Astrocyte (in vitro differentiated cells and primary cell): ENCODE measurements around the gene HEG1. TPM values are rescaled to one million over a fixed set of nuclear protein-coding genes. Genes with fewer than 3 reads are reported as not detected.

Experiments
- DNase-seq: peaks from one replicate; pipeline ENCODE4 v3.0.0-alpha.2; 2010; ENCODE audit warnings: low read depth
- FAIRE-seq: peaks from 2 replicates; lab custom pipeline; 2011; peaks lifted over from hg19 to GRCh38; lab: Jason Lieb, UNC
- H2AFZ ChIP-seq: 2 replicates; pipeline ENCODE4 v1.6.0; 2012; ENCODE audit warnings: low read depth, low read length, inconsistent platforms
- H3K27ac ChIP-seq: 2 replicates; pipeline ENCODE4 v1.5.1; 2011; ENCODE audit warnings: low read depth, low read length, inconsistent platforms
- H3K27me3 ChIP-seq: 2 replicates; pipeline ENCODE4 v1.6.0; 2011; ENCODE audit warnings: low read length, inconsistent platforms; ENCODE audit not compliant: insufficient read depth
- H3K36me3 ChIP-seq: 2 replicates; pipeline ENCODE4 v1.5.1; 2011; ENCODE audit warnings: low read length, inconsistent platforms; ENCODE audit not compliant: insufficient read depth
- H3K4me1 ChIP-seq: 2 replicates; pipeline ENCODE4 v1.5.1; 2011; ENCODE audit warnings: low read length, inconsistent platforms; ENCODE audit not compliant: insufficient read depth
- H3K4me2 ChIP-seq: 2 replicates; pipeline ENCODE4 v1.6.0; 2012; ENCODE audit warnings: low read length, inconsistent platforms
- H3K4me3 ChIP-seq: 2 replicates; pipeline ENCODE4 v1.5.1; 2011; ENCODE audit warnings: low read depth, mild to moderate bottlenecking, low read length, inconsistent platforms; ENCODE audit not compliant: insufficient read depth
- H3K79me2 ChIP-seq: 2 replicates; pipeline ENCODE4 v1.6.0; 2012; ENCODE audit warnings: mild to moderate bottlenecking, low read length, inconsistent platforms; ENCODE audit not compliant: insufficient read depth
- H3K9ac ChIP-seq: 2 replicates; pipeline ENCODE4 v1.6.0; 2012; ENCODE audit warnings: mild to moderate bottlenecking, low read length, inconsistent platforms
- H3K9me3 ChIP-seq: 2 replicates; pipeline ENCODE4 v1.5.1; 2012; ENCODE audit warnings: low read depth, mild to moderate bottlenecking, low read length, inconsistent platforms; ENCODE audit not compliant: insufficient read depth
- H4K20me1 ChIP-seq: 2 replicates; pipeline ENCODE4 v1.6.0; 2012; ENCODE audit warnings: low read length, inconsistent platforms; ENCODE audit not compliant: insufficient read depth
- H3K27ac Mint-ChIP-seq: one replicate; pipeline ENCODE4 v1.8.0; 2021; ENCODE audit warnings: mild to moderate bottlenecking, mixed read lengths; ENCODE audit not compliant: unreplicated experiment
- H3K27me3 Mint-ChIP-seq: one replicate; pipeline ENCODE4 v1.8.0; 2021; ENCODE audit warnings: low read depth, mixed read lengths; ENCODE audit not compliant: unreplicated experiment
- H3K36me3 Mint-ChIP-seq: one replicate; pipeline ENCODE4 v1.8.0; 2021; ENCODE audit warnings: low read depth, mixed read lengths; ENCODE audit not compliant: unreplicated experiment
- H3K4me1 Mint-ChIP-seq: one replicate; pipeline ENCODE4 v1.8.0; 2021; ENCODE audit warnings: low read depth, mixed read lengths; ENCODE audit not compliant: unreplicated experiment
- H3K4me3 Mint-ChIP-seq: one replicate; pipeline ENCODE4 v1.8.0; 2021; ENCODE audit warnings: mild to moderate bottlenecking, moderate library complexity, mixed read lengths; ENCODE audit not compliant: unreplicated experiment
- H3K9me3 Mint-ChIP-seq: one replicate; pipeline ENCODE4 v1.8.0; 2021; ENCODE audit warnings: mild to moderate bottlenecking, mixed read lengths; ENCODE audit not compliant: unreplicated experiment
- CTCF ChIP-seq: IDR thresholded peaks from 2 replicates; pipeline ENCODE4 v1.5.1; 2011; ENCODE audit warnings: low read depth, mild to moderate bottlenecking, inconsistent platforms, low read length, moderate library complexity; ENCODE audit not compliant: insufficient read depth
- EZH2 ChIP-seq: IDR thresholded peaks from 2 replicates; pipeline ENCODE4 v1.6.1; 2012; ENCODE audit warnings: mild to moderate bottlenecking, low read length, inconsistent platforms; ENCODE audit not compliant: insufficient read depth
- total RNA-seq: library from RNA; stranded (reverse); gene quantifications from 2 replicates; pipeline ENCODE4 v1.2.1, GENCODE V29; 2021

Gene HEG1
- total RNA-seq, 1 donor from 2014 or later: 65.7 TPM

DNA sequence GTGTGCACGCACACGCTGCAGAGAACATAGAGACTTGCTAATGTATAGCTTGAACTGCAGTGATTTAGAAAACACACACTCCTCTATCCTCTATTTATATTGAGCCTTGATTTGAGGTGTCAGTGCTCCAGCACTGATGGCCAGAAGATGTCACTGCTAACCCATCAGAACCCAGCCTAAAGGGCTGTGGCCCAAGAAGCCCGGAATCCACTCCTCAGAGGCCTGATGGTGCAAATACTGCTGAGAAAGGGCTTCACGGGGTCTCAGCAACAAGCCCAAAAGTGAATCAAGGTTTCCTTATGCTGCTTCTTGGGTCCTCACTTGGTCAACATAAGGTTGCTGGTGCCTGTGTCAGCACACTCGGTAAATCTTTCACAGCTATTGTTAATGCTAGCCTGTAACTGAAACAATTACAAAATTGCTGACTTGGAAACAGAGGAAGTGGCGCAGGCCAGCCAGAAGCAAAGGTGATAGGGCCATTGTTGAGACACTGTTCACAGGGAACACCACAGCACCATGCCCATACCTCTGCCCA lies 60.3 kb downstream of the HEG1 start:
- FAIRE-seq (no peak), DNase-seq (no peak)
- H3K36me3 Mint-ChIP-seq: peaks cover 30% of the 10 kb centered on the region
- Histone ChIP-seq H3K27me3 (no peaks in the 10 kb centered on the region), H4K20me1 (peaks cover 11% of the 10 kb centered on the region), H3K4me2 (no peak overlapping the region), H3K9ac (no peak overlapping the region), H3K36me3 (peaks cover 64% of the 10 kb centered on the region), H2AFZ (no peak overlapping the region), H3K4me3 (no peak overlapping the region), H3K79me2 (no peaks in the 10 kb centered on the region), H3K4me1 (no peaks in the 10 kb centered on the region), H3K9me3 (no peaks in the 10 kb centered on the region), H3K27ac (no peak overlapping the region)
- TF ChIP-seq EZH2: no peak
- TF ChIP-seq CTCF: peak; percentile 63
- H3K4me3 Mint-ChIP-seq: no peak overlapping the region
- H3K27me3 Mint-ChIP-seq: no peaks in the 10 kb centered on the region
- no peaks in the 10 kb centered on the region for H3K9me3 Mint-ChIP-seq
- peaks cover 3% of the 10 kb centered on the region for H3K4me1 Mint-ChIP-seq
- no peak overlapping the region for H3K27ac Mint-ChIP-seq

- no peak overlapping the region for H3K9ac ChIP-seq
- H3K27me3 ChIP-seq: no peaks in the 10 kb centered on the region
- FAIRE-seq (no peak), DNase-seq (no peak)
- Mint-ChIP-seq H3K9me3 (no peaks in the 10 kb centered on the region), H3K27ac (no peak overlapping the region), H3K36me3 (peaks cover 31% of the 10 kb centered on the region), H3K27me3 (no peaks in the 10 kb centered on the region), H3K4me1 (no peaks in the 10 kb centered on the region), H3K4me3 (no peak overlapping the region)
- H3K4me3 ChIP-seq: no peak overlapping the region
- TF ChIP-seq EZH2: no peak
- TF ChIP-seq CTCF: no peak
- H3K36me3 ChIP-seq: peaks cover 65% of the 10 kb centered on the region
- no peaks in the 10 kb centered on the region for H3K4me1 ChIP-seq
- H3K79me2 ChIP-seq: no peaks in the 10 kb centered on the region
- H3K27ac ChIP-seq: no peak overlapping the region
- peaks cover 5% of the 10 kb centered on the region for H4K20me1 ChIP-seq
- H3K4me2 ChIP-seq: no peak overlapping the region
- H3K9me3 ChIP-seq: no peaks in the 10 kb centered on the region
- no peak overlapping the region for H2AFZ ChIP-seq
Measured at GRCh38 chr3:124993466-124993865, 62.3 kb downstream of the HEG1 start.

GRCh38 chr3:124992041-124992440 lies 63.8 kb downstream of the HEG1 start:
- no peaks in the 10 kb centered on the region for H3K79me2 ChIP-seq
- H3K36me3 ChIP-seq: peaks cover 58% of the 10 kb centered on the region
- H3K4me1 ChIP-seq: no peaks in the 10 kb centered on the region
- peaks cover 5% of the 10 kb centered on the region for H4K20me1 ChIP-seq
- Mint-ChIP-seq H3K36me3 (peaks cover 22% of the 10 kb centered on the region), H3K4me3 (no peak overlapping the region), H3K27ac (no peak overlapping the region), H3K27me3 (no peaks in the 10 kb centered on the region), H3K4me1 (no peaks in the 10 kb centered on the region), H3K9me3 (no peaks in the 10 kb centered on the region)
- no peak overlapping the region for H2AFZ ChIP-seq
- no peak overlapping the region for H3K27ac ChIP-seq
- no peak overlapping the region for H3K9ac ChIP-seq
- no peak overlapping the region for H3K4me2 ChIP-seq
- no peak overlapping the region for H3K4me3 ChIP-seq
- no peak for TF ChIP-seq EZH2
- no peak for TF ChIP-seq CTCF
- no peaks in the 10 kb centered on the region for H3K27me3 ChIP-seq
- H3K9me3 ChIP-seq: no peaks in the 10 kb centered on the region
- DNase-seq: no peak
- FAIRE-seq: no peak
